GM21360 (cell line): Measurements from ENCODE around the gene TBKBP1.

Source experiments
- ATAC-seq: cut with Tn5 transposase; IDR thresholded peaks from one replicate; pipeline ENCODE4 v1.9.1; 2021; ENCODE audit warnings: mild to moderate bottlenecking, moderate library complexity; ENCODE audit not compliant: unreplicated experiment

The TBKBP1 gene, protein sequence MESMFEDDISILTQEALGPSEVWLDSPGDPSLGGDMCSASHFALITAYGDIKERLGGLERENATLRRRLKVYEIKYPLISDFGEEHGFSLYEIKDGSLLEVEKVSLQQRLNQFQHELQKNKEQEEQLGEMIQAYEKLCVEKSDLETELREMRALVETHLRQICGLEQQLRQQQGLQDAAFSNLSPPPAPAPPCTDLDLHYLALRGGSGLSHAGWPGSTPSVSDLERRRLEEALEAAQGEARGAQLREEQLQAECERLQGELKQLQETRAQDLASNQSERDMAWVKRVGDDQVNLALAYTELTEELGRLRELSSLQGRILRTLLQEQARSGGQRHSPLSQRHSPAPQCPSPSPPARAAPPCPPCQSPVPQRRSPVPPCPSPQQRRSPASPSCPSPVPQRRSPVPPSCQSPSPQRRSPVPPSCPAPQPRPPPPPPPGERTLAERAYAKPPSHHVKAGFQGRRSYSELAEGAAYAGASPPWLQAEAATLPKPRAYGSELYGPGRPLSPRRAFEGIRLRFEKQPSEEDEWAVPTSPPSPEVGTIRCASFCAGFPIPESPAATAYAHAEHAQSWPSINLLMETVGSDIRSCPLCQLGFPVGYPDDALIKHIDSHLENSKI

DNA sequence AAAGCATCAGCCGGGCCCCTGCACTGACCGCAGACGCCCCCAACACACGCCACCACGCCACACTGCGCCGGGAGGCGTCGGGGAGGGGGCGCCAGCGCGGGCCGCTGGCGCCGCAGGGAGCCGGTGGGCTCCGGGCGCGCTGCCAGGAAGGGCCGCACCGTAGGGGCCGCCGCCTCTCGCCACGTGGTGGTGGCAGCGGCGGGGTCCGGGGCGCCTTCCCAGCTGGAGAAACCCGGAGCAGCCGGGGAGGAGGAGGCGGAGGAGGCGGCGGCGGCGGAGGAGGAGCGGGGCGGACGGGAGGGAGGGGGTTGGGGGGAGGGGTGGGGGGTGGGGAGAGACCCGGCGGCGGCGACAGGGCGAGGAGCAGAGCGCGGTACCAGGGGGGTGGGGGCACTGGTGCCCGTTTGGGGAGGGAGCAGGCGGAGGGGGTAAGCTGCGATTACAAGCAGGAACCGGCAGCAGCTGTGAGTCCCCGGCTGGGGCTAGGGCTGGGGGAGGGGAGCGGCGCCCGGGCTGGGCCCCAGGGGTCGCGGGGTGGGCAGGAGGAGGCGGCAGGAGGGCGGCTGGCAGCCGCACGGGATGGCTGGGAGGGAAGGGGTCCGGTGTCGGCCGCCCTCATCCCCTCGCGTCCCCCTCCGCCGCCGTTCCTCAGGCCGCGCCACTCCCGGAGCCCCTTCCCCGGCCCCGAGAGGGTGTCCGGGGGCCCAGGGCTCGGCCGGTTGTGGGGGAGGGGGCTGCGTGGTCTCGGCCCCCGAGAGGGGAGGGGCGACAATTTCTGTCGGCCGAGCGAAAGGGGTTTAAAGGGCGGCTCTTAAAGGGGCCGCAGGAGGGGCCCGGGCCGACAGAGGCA lies at the start of gene TBKBP1:
TSS of gene TBKBP1 (plus strand) at position 431 of the 850 bp plus-strand sequence. CDS start 1,952 bp downstream, outside the sequence.
- ATAC-seq = no peak

DNA sequence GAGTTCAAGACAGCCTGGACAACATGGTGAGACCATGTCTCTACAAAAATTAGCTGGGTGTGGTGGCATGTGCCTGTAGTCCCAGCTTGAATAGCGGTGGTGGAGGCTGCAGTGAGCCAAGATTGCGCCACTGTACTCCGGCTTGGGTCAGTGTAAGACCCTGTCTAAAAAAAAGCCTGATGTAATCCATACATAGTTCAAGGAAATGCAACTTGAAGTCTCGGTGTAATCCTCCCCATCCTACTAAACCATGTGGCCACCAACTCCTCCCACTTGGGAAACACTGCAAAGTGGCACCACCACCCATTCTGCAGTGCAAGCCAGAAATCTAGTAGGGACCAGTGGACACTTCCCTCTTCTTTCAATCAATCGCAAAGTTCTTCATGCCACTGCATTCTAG lies 49.6 kb upstream of the TBKBP1 start:
- ATAC-seq = no peak

DNA sequence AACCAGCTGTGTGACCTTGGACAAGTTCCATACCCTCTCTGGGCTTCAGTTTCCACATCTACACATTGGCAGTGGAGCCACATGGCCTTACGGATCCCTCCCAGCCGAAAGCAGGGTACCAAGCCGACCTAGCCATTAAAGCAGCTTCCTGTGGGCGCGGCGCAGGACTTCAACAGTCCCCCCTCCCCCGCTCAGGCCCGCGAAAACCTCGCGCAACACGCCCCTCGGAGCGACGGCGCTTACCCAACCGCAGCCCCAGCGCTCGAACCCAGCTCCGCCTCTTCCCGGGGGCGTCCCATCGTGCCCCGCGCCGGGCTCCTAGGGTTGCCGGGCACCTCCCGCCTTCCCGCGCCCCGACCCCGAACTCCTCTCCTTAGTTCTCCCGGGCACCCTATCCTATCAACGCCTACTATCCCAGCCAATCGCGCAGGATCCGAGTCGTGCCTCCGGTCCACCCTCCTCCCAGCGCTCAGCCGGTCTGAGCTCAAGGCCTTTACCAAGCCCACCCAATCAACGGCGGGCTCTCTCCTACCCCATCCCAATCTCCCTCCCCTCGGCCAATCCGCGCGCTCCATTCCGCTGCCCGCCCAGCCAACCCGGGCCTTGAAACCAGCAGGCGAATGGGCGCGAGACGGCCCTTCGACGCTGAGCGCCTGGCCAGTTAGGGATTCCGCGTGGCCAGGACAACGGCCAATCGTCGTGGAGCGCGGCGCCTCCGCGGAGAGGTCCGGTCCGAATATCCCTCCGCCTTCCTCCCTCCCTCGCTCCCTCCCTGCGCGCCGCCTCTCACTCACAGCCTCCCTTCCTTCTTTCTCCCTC lies 44.6 kb upstream of the TBKBP1 start, which contains the start of gene KPNB1:
TSS of gene KPNB1 (plus strand) at position 767 of the 819 bp plus-strand sequence. CDS start 326 bp downstream, outside the sequence.
- ATAC-seq = peak; percentile 73

DNA sequence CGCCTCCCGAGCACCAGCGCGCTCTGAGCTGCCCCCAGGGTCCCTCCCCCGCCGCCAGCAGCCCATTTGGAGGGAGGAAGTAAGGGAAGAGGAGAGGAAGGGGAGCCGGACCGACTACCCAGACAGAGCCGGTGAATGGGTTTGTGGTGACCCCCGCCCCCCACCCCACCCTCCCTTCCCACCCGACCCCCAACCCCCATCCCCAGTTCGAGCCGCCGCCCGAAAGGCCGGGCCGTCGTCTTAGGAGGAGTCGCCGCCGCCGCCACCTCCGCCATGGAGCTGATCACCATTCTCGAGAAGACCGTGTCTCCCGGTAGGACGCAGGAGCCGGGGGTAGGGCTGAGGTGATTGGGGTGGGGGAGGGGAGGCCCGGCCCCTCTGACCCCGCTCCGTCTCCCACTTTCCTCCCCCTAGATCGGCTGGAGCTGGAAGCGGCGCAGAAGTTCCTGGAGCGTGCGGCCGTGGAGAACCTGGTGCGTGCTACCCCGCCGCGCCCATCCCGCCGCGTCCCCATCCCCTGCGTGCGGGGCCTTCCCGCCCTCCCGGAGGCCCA lies 43.9 kb upstream of the TBKBP1 start:
- peak; percentile 3 for ATAC-seq

DNA sequence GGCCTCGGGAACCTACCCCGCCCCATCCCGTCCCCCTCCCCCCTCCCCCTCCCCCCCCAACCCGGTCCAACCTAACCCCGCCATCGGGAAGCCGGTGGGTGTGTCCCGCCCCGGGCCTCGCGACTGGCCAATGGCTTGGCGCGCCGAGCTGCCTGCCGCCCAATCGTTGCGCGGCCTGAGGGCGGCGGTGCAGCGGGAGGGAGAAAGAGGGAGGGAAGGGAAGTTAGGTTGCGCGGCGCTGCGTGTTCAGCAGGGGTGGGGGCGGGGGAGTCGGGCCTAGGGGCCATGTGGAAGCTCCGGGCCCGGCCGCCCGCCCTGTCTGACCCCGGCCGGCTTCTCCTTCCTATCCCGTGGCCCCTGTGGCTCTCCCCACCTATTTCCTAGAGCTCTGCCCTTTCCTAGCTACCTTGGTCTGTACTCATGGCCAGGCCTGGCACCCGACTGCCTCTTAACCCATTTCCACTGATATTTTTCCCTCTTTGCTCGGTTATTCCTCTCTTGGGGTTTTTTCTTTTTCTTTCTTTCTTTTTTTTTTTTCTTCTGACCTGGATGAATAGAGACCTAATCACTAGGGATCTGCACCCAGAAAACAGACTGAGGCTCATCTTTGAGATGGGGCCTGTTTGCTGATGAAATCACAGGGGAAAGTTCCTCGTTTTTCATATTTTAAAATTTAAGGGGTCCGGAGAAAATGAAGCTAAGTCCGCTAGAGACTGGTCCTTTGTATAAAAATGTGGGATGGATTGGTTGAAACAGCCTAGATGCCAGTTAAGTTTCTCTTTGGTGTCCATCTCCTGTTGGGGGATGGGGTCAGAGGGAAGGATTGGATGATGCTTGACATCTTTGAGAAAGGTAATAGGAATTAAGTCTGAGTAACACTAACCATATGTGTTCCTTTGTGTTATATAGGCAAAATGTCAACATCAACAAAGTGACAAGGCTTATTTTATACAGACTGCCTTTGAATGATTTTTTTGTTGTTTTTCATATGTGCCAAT lies 43.1 kb upstream of the TBKBP1 start:
- ATAC-seq = peak; percentile 52

DNA sequence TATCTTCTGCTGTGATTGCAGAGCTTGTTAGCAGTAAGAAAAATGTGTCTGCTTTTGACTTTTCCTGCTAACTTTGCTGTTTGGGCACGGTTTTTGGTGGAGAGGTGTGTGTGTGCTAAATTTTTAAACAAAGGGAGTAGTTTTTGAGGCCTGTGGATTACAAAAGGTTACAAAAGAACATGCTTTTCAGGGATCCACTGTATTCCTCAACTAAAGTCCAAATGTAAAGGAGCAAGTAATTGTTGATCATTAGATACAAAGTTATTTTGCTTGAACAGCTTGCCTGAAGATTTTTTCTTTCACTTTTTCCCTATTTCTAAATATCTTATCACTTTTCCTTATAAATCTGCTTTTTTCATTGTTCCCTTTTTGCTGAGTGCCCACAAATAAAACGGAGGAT lies 42.3 kb upstream of the TBKBP1 start:
- ATAC-seq = no peak

DNA sequence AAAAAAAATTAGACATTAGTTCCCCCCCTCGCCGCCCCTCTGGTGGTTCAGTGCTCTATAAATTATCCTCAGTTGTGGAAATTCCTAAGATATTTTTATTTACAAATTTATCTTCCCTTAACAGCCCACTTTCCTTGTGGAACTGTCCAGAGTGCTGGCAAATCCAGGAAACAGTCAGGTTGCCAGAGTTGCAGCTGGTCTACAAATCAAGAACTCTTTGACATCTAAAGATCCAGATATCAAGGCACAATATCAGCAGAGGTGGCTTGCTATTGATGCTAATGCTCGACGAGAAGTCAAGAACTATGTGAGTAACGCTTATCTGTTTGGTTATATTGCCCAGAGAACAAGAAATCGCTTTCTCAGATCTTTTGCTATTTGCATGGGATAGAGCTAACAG lies 41.4 kb upstream of the TBKBP1 start:
- ATAC-seq = no peak

DNA sequence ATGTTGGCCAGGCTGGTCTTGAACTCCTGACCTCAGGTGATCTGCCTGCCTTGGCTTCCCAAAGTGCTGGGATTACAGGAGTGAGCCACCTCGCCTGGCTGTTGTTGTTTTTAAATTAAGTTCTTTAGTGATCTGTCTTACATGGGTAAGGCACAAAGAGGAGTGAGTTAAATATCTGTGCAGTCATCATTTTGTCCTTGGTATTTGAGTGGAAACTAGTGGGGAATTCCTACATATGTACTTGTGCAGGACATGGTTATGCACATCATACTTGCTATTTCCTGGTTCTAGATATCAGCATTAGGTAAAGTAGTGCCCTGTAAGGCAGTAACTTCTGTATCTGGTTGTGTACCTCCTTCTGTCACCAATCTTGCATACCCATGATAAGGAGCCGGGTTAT lies 40.5 kb upstream of the TBKBP1 start:
- no peak for ATAC-seq

DNA sequence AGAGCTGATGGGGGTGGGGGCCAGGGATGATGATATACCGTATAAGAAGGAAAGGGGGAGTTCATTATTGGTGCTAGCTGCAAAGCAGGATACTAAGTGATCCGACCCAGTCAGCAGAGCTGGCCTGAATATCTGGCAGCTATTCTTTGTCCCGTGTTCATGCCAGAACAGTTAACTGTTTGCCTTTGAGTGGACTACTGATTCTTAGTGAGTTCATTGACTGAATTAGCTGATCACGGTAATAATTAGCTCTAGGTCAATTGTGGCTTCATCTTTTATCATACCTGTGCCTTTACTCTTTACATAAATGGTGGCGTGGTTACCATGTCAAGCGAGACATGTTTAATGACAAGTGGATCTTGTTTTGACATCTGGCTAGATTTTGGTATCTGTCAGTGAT lies 39.0 kb upstream of the TBKBP1 start:
- ATAC-seq = no peak

DNA sequence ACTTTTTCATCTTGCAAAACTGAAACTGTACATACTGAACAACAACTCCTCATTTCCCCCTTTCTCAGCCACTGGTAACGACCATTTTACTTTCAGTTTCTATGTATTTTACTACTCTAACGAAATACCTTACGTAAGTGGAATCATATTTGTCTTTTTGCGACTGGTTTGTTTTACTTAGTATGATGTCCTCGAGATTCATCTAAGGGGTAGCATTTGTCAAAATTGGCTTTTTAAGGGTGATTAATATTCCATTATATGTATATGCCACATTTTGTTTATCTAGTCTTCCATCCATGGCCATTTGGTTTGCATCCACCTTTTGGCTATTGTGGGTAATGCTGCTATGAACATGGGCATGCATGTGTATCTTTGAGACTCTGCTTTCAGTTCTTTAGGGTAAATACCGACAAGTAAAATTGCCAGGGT lies 33.9 kb upstream of the TBKBP1 start:
- no peak for ATAC-seq

DNA sequence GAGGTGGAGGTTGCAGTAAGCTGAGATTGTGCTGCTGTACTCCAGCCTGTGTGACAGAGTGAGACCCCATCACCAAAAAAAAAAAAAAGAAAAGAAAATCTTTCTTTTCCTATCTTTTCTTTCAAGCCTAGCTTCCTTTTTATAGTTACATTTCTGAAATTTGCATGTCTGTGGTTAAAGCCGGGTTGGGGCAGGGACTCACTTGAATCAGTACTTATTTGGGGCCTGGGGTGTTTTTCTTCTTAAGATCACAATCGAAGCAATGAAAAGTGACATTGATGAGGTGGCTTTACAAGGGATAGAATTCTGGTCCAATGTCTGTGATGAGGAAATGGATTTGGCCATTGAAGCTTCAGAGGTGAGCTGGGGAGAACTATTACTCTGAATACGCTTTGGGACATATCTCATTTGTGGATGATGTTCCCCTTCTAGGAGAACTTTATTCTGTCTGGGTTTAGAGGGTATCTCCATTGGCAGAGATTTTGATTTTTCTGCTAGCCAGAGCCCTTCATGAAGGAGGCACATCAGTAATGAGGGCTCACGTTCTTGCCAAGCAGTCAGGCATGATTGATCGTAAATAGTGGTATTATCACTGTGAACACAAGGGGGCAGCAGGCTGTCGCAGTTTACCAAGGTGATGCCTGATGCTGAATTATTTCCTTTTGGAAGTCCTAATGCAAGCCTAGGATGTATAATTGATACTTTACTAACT lies 29.9 kb upstream of the TBKBP1 start:
- no peak for ATAC-seq

DNA sequence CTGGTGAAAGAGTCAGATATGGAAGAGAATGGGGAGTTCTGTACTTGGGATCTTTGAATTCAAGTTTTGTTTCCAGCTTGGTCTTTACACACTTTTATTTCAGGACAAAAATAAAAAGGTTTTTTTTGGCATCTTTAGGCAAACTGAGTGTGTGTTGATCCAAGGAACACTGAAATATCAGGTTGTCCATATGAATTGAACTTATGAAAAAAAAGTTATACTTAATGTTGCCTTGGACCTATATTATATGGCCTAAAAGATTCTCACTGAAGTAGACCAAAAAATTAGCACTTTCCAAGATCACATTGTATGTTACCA lies 29.4 kb upstream of the TBKBP1 start:
- ATAC-seq = no peak

DNA sequence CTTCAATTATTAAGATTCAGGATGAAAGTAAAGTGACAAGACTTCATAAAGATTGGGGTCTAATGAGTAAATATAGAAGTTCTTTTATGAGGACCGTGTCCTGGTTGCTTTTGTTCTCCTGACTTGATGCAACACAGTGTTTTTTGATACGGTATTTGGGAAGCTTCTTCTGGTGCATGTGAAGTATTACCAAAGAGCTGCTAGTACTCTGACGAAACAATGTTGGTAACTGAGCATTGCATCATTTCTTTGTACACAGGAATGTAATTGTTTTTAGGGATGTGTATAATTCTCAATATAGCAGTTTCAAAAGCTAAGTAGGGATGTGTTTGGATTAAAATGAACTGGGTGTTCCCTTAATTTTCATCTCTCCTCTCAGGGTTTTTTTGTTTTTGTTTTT lies 28.3 kb upstream of the TBKBP1 start:
- ATAC-seq = no peak

DNA sequence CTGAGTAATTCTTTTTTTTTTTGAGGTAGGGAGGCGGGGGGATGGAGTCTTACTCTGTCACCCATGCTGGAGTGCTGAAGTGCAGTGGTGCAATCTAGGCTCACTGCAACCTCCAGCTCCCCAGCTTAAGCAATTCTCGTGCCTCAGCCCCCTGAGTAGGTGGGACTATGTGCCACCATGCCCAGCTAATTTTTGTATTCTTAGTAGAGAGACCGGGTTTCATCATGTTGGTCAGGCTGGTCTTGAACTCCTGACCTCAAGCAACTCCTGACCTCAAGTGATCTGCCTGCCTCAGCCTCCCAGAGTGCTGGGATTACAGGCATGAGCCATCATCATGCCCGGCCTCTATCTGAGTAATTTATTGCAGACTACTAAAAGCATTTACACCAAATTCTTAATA lies 24.9 kb upstream of the TBKBP1 start:
- no peak for ATAC-seq

DNA sequence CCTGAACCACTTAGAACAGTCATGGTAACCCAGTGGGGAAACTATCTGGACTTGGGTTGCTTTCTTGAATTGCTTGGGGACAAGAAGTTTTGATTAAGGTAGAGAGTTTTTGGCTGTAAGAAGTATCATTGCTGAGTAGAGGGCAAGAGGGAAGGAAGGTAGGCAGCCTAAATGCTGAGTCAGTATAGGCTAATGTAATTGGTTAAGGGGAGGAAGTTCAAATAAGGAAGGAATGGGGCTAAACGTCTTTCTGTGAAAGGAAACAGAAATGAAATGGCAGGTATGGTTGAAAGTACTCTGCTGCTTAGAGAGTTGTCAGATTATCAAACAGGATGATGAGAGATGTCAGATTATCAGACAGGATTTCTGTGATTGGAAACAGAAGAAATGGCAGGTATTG lies 23.9 kb upstream of the TBKBP1 start:
- no peak for ATAC-seq

DNA sequence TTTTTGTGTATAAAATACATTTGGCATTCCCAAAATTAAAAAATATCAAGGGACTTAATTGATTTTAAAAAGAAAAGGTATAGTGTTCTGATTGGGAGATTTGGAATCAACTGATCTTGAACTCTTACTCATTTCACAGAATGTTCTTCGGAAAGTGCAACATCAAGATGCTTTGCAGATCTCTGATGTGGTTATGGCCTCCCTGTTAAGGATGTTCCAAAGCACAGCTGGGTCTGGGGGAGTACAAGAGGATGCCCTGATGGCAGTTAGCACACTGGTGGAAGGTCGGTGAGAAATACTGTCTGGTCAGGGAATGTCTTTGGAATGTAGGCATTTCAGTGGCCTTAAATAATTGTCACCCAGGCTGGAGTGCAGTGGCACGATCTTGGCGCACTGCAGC lies 19.5 kb upstream of the TBKBP1 start:
- no peak for ATAC-seq

DNA sequence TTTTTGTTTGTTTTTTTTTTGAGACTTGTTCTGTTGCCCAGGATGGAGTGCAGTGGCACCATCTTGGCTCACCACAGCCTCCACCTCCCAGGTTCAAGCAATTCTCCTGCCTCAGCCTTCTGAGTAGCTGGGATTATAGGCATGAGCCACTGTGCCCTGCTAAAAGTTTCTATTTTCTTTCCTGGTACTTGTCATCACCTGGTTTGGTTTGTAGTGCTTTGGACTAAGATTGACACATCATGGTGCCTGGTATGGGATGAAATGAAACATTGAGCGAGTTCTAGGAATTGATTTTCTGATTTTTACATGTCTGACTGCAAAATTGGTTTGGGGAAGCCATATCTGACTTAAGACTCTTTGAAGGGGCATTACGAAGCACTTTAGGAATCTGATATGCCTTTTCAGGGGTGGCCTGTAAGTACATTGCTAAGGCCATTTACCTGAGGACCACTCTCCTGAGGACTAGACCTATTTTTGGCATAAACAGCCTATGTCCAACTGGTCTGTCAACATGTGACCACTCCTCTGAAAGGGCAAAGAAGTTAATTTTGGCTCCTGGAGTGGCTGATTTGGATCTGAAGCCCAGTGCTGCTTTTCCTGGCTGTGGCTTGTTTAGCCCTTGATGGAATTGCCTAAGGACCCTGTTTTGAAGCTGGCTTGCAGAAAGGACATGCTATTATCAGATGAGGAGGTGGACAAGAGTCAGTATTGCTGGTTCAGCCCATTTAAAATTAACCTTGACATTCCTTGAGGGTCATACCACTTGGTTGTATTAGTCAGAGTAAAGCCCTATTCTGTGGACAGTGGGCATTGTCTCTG lies 18.4 kb upstream of the TBKBP1 start:
- ATAC-seq = no peak

DNA sequence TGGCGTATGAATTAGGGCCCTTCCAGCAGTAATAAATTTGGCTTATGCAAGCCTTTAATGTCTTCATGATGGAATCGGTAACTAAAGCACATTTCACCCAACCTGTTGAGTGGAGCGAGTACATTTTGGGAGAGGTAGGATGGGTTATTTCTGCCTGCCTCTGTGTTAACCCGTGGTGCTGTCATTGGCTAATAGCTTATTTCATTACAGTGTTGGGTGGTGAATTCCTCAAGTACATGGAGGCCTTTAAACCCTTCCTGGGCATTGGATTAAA lies 17.8 kb upstream of the TBKBP1 start:
- no peak for ATAC-seq
